HEK293T (cell line): ENCODE measurements around the gene CREB5.

Experiments
- CTCF ChIA-PET: fragments of 350-600 bp; formaldehyde crosslinking; extraction: SDS; loops from one replicate; lab custom pipeline; 2021; ENCODE audit warnings: antibody characterized with exemption, inconsistent platforms; lab: Yijun Ruan, JAX
- POLR2A ChIA-PET: fragments of 350-600 bp; formaldehyde crosslinking; extraction: SDS; loops from one replicate; lab custom pipeline; 2020; ENCODE audit warnings: antibody characterized with exemption, inconsistent platforms; lab: Yijun Ruan, JAX
- DNase-seq: peaks from one replicate; pipeline ENCODE4 v3.0.0; 2012; ENCODE audit warnings: mixed read lengths; ENCODE audit errors: extremely low spot score
- ARNT ChIP-seq: fragments of 450-650 bp; IDR thresholded peaks from 2 replicates; pipeline ENCODE4 v1.6.1; 2017; ENCODE audit warnings: mild to moderate bottlenecking
- BHLHE40 ChIP-seq: fragments of 450-650 bp; IDR thresholded peaks from 2 replicates; pipeline ENCODE4 v1.6.1; 2016; ENCODE audit warnings: mild to moderate bottlenecking, moderate library complexity, borderline replicate concordance
- CTBP1 ChIP-seq: fragments of 450-650 bp; IDR thresholded peaks from 2 replicates; pipeline ENCODE4 v1.6.1; 2016; ENCODE audit warnings: borderline replicate concordance
- ELF4 ChIP-seq: fragments of 450-650 bp; IDR thresholded peaks from 2 replicates; pipeline ENCODE4 v1.6.1; 2017; ENCODE audit warnings: antibody characterized with exemption
- FOXA1 ChIP-seq: fragments of 450-650 bp; IDR thresholded peaks from 2 replicates; pipeline ENCODE4 v1.6.1; 2016; ENCODE audit warnings: mild to moderate bottlenecking
- FOXK2 ChIP-seq: fragments of 450-650 bp; IDR thresholded peaks from 2 replicates; pipeline ENCODE4 v1.6.1; 2016; ENCODE audit warnings: mild to moderate bottlenecking
- FOXM1 ChIP-seq: fragments of 450-650 bp; IDR thresholded peaks from 2 replicates; pipeline ENCODE4 v1.6.1; 2017; ENCODE audit warnings: mild to moderate bottlenecking, borderline replicate concordance
- HDGF ChIP-seq: fragments of 450-650 bp; IDR thresholded peaks from 2 replicates; pipeline ENCODE4 v1.6.1; 2017; ENCODE audit warnings: antibody characterized with exemption, borderline replicate concordance
- L3MBTL2 ChIP-seq: fragments of 450-650 bp; conservative IDR thresholded peaks from 2 replicates; pipeline ENCODE4 v1.6.1; 2016; ENCODE audit warnings: mild to moderate bottlenecking
- LEF1 ChIP-seq: fragments of 450-650 bp; IDR thresholded peaks from 2 replicates; pipeline ENCODE4 v1.6.1; 2017; ENCODE audit warnings: mild to moderate bottlenecking, borderline replicate concordance
- NFRKB ChIP-seq: fragments of 450-650 bp; IDR thresholded peaks from 2 replicates; pipeline ENCODE4 v1.6.1; 2016; ENCODE audit warnings: mild to moderate bottlenecking, moderate library complexity
- PKNOX1 ChIP-seq: fragments of 450-650 bp; IDR thresholded peaks from 2 replicates; pipeline ENCODE4 v1.6.1; 2016
- SP1 ChIP-seq: fragments of 450-650 bp; IDR thresholded peaks from 2 replicates; pipeline ENCODE4 v1.6.1; 2017
- SUZ12 ChIP-seq: fragments of 450-650 bp; IDR thresholded peaks from 2 replicates; pipeline ENCODE4 v1.6.1; 2016; ENCODE audit warnings: mild to moderate bottlenecking
- TARDBP ChIP-seq: fragments of 450-650 bp; IDR thresholded peaks from 2 replicates; pipeline ENCODE4 v1.6.1; 2016
- ZNF384 ChIP-seq: fragments of 450-650 bp; IDR thresholded peaks from 2 replicates; pipeline ENCODE4 v1.6.1; 2016

CREB5 gene

GRCh38 chr7:28858895-28859294, 446.6 kb downstream of the CREB5 start:
- CTCF ChIA-PET, result no interaction called here
- POLR2A ChIA-PET, result no interaction called here
- no peak for DNase-seq
- no peak for TF ChIP-seq L3MBTL2
- TF ChIP-seq FOXK2, result no peak
- TF ChIP-seq ELF4, result no peak
- TF ChIP-seq LEF1, result no peak
- TF ChIP-seq ARNT, result no peak
- no peak for TF ChIP-seq NFRKB
- TF ChIP-seq FOXM1, result no peak
- TF ChIP-seq BHLHE40, result no peak

GRCh38 chr7:28861825-28862224, 449.5 kb downstream of the CREB5 start:
- no peak for DNase-seq
- TF ChIP-seq L3MBTL2 (no peak), SP1 (no peak), LEF1 (no peak), SUZ12 (no peak), ELF4 (no peak), FOXA1 (no peak), CTBP1 (no peak), HDGF (no peak)
- CTCF ChIA-PET, result no interaction called here
- POLR2A ChIA-PET, result no interaction called here

GRCh38 chr7:28862595-28863272, 450.4 kb downstream of the CREB5 start:
- no peak for DNase-seq
- CTCF ChIA-PET, result interaction anchor here (0.8 kb wide), 1 partner anchor 62 kb away, joined by 4 read pairs; no protein-coding TSS in a partner anchor
- TF ChIP-seq FOXA1 (no peak), SP1 (no peak), CTBP1 (no peak), L3MBTL2 (no peak), ELF4 (no peak), PKNOX1 (no peak), LEF1 (no peak), TARDBP (no peak), FOXK2 (no peak), HDGF (no peak), FOXM1 (no peak), SUZ12 (no peak), BHLHE40 (no peak), ARNT (no peak), NFRKB (no peak), ZNF384 (no peak)
- POLR2A ChIA-PET, result no interaction called here

DNA sequence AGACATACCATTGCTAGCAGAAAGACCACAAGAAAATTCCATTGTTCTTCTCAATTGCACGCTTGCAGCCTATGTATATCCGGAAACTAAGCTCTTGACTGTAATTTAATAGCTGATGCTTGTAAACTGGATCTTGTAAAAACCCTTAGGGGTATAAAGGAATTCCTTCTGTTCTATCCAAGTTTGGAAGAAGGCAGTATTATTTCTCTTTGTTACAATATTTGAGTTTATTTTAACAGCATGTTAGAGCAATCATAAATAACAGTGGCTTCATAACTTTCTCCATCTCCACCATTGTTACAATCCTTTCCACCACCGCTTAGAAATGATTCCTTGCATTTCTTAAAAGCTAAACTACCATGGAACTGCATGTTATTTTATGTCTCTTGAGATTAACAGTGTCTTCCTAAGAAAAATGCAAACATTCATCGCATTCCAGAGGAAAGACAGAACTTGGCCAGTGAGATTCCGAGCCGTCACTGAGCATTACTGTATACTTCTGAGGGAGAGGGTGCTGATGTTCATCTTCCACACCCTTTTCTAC, 453.4 kb downstream of the CREB5 start:
- DNase-seq, result no peak
- POLR2A ChIA-PET, result no interaction called here
- CTCF ChIA-PET, result interaction anchor here (0.6 to 0.7 kb wide), 2 partner anchors 11 to 14 kb away, joined by 3 to 4 read pairs; no protein-coding TSS in a partner anchor
- TF ChIP-seq PKNOX1, result no peak
- no peak for TF ChIP-seq LEF1
- no peak for TF ChIP-seq HDGF
- TF ChIP-seq FOXM1, result no peak
- TF ChIP-seq CTBP1, result no peak
- TF ChIP-seq ELF4, result no peak
- TF ChIP-seq TARDBP, result no peak
- TF ChIP-seq ARNT, result no peak
- TF ChIP-seq SUZ12, result no peak
- no peak for TF ChIP-seq BHLHE40
- TF ChIP-seq SP1, result no peak
- TF ChIP-seq NFRKB, result no peak
- TF ChIP-seq FOXK2, result no peak
- TF ChIP-seq L3MBTL2, result no peak
- no peak for TF ChIP-seq ZNF384
- TF ChIP-seq FOXA1, result no peak

- no peak for DNase-seq
- TF ChIP-seq ARNT (no peak), ZNF384 (no peak), LEF1 (no peak), FOXK2 (no peak), BHLHE40 (no peak), FOXM1 (no peak), NFRKB (no peak), SP1 (no peak), TARDBP (no peak), ELF4 (no peak), FOXA1 (no peak), L3MBTL2 (no peak), CTBP1 (no peak), HDGF (no peak), PKNOX1 (no peak), SUZ12 (no peak)
- ChIA-PET CTCF (no interaction called here), POLR2A (no interaction called here)
These were observed 456.4 kb downstream of the CREB5 start for GRCh38 chr7:28868712-28869111.
